ENCODE data around the gene NFIB. TPM values are rescaled to one million over a fixed set of nuclear protein-coding genes. Genes with fewer than 3 reads are reported as not detected.

The NFIB gene
- total RNA-seq, 1 donor from 2014 or later = 9.4 TPM

DNA sequence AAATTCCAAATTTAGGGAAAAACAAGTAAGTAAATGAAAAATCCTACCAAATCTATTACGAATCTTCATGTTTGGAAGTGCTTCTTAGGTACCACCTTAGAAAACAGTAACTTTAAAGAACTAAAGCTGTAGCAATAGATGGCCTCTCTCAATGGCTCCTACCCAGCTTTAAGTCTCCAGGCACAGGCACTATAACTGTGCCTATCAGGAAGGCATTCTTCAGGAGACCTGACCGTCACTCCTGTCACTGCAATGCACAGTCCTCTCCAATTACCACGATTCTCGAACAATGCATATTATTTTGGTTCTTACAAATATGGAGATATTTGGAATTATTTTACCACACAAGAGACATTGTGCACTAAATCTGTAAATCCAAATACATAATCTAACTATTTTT, 12.9 kb downstream of the NFIB start:
- H3K27me3 Mint-ChIP-seq (ENCODE audit: low read depth, unreplicated experiment) = no peaks in the 10 kb centered on the region
- Histone ChIP-seq H3K27ac (ENCODE audit: low read depth, low read length) (no peak overlapping the region), H3K79me2 (ENCODE audit: insufficient read depth, low read length) (peaks cover 98% of the 10 kb centered on the region), H3K4me3 (ENCODE audit: insufficient read depth, low read depth, low read length) (no peak overlapping the region), H3K36me3 (ENCODE audit: insufficient read depth, low read length) (no peaks in the 10 kb centered on the region), H3K4me1 (ENCODE audit: insufficient read depth, low read length) (peaks cover 22% of the 10 kb centered on the region), H3K9ac (ENCODE audit: low read length) (no peak overlapping the region), H2AFZ (ENCODE audit: low read depth, low read length) (no peak overlapping the region), H3K4me2 (ENCODE audit: low read length) (no peak overlapping the region), H3K9me3 (ENCODE audit: insufficient read depth, low read depth, low read length) (no peaks in the 10 kb centered on the region), H4K20me1 (ENCODE audit: insufficient read depth, low read length) (peaks cover 19% of the 10 kb centered on the region), H3K27me3 (ENCODE audit: insufficient read depth, low read length) (no peaks in the 10 kb centered on the region)
- H3K27ac Mint-ChIP-seq (ENCODE audit: unreplicated experiment) = no peak overlapping the region
- TF ChIP-seq, protein P1, sequence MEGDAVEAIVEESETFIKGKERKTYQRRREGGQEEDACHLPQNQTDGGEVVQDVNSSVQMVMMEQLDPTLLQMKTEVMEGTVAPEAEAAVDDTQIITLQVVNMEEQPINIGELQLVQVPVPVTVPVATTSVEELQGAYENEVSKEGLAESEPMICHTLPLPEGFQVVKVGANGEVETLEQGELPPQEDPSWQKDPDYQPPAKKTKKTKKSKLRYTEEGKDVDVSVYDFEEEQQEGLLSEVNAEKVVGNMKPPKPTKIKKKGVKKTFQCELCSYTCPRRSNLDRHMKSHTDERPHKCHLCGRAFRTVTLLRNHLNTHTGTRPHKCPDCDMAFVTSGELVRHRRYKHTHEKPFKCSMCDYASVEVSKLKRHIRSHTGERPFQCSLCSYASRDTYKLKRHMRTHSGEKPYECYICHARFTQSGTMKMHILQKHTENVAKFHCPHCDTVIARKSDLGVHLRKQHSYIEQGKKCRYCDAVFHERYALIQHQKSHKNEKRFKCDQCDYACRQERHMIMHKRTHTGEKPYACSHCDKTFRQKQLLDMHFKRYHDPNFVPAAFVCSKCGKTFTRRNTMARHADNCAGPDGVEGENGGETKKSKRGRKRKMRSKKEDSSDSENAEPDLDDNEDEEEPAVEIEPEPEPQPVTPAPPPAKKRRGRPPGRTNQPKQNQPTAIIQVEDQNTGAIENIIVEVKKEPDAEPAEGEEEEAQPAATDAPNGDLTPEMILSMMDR (IDR thresholded peaks at IDR 0.05; ENCODE audit: insufficient read depth, low read depth, low read length) = no peak
- no peak for DNase-seq (ENCODE audit: low read depth)
- no peak for FAIRE-seq
- H3K9me3 Mint-ChIP-seq (ENCODE audit: unreplicated experiment) = no peaks in the 10 kb centered on the region
- peaks cover 2% of the 10 kb centered on the region for H3K36me3 Mint-ChIP-seq (ENCODE audit: low read depth, unreplicated experiment)
- no peak overlapping the region for H3K4me3 Mint-ChIP-seq (ENCODE audit: unreplicated experiment)
- peaks cover 7% of the 10 kb centered on the region for H3K4me1 Mint-ChIP-seq (ENCODE audit: low read depth, unreplicated experiment)

DNA sequence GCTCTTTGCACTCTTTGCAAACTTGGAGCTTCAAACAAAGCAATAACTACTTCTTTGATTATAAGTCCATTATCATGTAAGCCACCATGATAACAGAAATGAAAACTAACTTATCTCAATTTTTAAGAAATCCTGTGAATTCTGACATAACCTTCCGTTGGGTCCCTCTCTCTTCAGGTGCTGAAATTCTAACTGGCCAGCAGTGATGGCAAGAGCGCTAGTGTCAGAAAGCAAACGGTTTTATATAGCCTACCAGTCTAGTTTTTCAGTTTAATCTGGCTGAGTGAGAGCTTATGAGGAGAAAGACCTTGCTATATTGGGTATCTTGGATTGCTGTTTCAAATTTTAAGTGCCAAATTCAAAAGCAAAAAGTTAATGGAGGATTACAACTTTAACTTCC, 13.4 kb downstream of the NFIB start:
- peaks cover 19% of the 10 kb centered on the region for H4K20me1 ChIP-seq (ENCODE audit: insufficient read depth, low read length)
- no peak overlapping the region for H3K4me3 Mint-ChIP-seq (ENCODE audit: unreplicated experiment)
- no peaks in the 10 kb centered on the region for H3K9me3 Mint-ChIP-seq (ENCODE audit: unreplicated experiment)
- no peak overlapping the region for H3K4me3 ChIP-seq (ENCODE audit: insufficient read depth, low read depth, low read length)
- H3K4me1 ChIP-seq (ENCODE audit: insufficient read depth, low read length) = peaks cover 22% of the 10 kb centered on the region
- no peaks in the 10 kb centered on the region for H3K27me3 ChIP-seq (ENCODE audit: insufficient read depth, low read length)
- TF ChIP-seq EZH2 (IDR thresholded peaks at IDR 0.05; ENCODE audit: insufficient read depth, low read length) = no peak
- TF ChIP-seq, protein P1 (IDR thresholded peaks at IDR 0.05; ENCODE audit: insufficient read depth, low read depth, low read length) = no peak
- no peak overlapping the region for H3K27ac ChIP-seq (ENCODE audit: low read depth, low read length)
- no peak overlapping the region for H3K27ac Mint-ChIP-seq (ENCODE audit: unreplicated experiment)
- no peaks in the 10 kb centered on the region for H3K9me3 ChIP-seq (ENCODE audit: insufficient read depth, low read depth, low read length)
- H3K4me2 ChIP-seq (ENCODE audit: low read length) = peak overlapping the region; percentile 16
- no peaks in the 10 kb centered on the region for H3K36me3 ChIP-seq (ENCODE audit: insufficient read depth, low read length)
- FAIRE-seq (no peak), DNase-seq (ENCODE audit: low read depth) (no peak)
- H3K36me3 Mint-ChIP-seq (ENCODE audit: low read depth, unreplicated experiment) = peaks cover 2% of the 10 kb centered on the region
- H3K4me1 Mint-ChIP-seq (ENCODE audit: low read depth, unreplicated experiment) = peaks cover 7% of the 10 kb centered on the region
- no peak overlapping the region for H3K9ac ChIP-seq (ENCODE audit: low read length)
- H3K27me3 Mint-ChIP-seq (ENCODE audit: low read depth, unreplicated experiment) = no peaks in the 10 kb centered on the region
- no peak overlapping the region for H2AFZ ChIP-seq (ENCODE audit: low read depth, low read length)
- peaks cover 99% of the 10 kb centered on the region for H3K79me2 ChIP-seq (ENCODE audit: insufficient read depth, low read length)

DNA sequence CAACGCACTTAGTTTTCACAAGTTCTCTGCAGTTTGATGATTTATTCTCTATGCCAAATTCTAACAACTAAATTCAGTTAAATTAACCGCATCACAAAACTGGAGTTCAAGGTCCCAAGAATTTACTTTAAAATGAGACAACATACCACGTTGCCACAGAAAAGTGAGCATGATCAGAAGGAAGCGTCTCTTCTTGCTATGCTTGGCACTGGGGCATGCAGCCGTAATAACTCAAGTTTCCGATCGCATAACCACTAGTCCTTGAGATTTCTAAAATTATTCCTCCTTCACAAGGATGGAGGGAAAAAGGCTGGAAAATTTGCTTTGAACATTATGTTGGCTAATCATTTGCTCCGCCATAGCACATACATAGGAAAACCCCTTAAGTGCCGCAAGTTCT, 13.9 kb downstream of the NFIB start:
- H3K27me3 ChIP-seq (ENCODE audit: insufficient read depth, low read length) = no peaks in the 10 kb centered on the region
- H4K20me1 ChIP-seq (ENCODE audit: insufficient read depth, low read length) = peaks cover 19% of the 10 kb centered on the region
- Mint-ChIP-seq H3K27me3 (ENCODE audit: low read depth, unreplicated experiment) (no peaks in the 10 kb centered on the region), H3K4me3 (ENCODE audit: unreplicated experiment) (no peak overlapping the region), H3K27ac (ENCODE audit: unreplicated experiment) (no peak overlapping the region), H3K36me3 (ENCODE audit: low read depth, unreplicated experiment) (peaks cover 2% of the 10 kb centered on the region), H3K4me1 (ENCODE audit: low read depth, unreplicated experiment) (peaks cover 7% of the 10 kb centered on the region), H3K9me3 (ENCODE audit: unreplicated experiment) (no peaks in the 10 kb centered on the region)
- no peak for FAIRE-seq
- no peak overlapping the region for H3K27ac ChIP-seq (ENCODE audit: low read depth, low read length)
- no peaks in the 10 kb centered on the region for H3K9me3 ChIP-seq (ENCODE audit: insufficient read depth, low read depth, low read length)
- no peaks in the 10 kb centered on the region for H3K36me3 ChIP-seq (ENCODE audit: insufficient read depth, low read length)
- TF ChIP-seq, protein P1 (IDR thresholded peaks at IDR 0.05; ENCODE audit: insufficient read depth, low read depth, low read length) = no peak
- no peak overlapping the region for H3K4me3 ChIP-seq (ENCODE audit: insufficient read depth, low read depth, low read length)
- peaks cover 97% of the 10 kb centered on the region for H3K79me2 ChIP-seq (ENCODE audit: insufficient read depth, low read length)
- H3K9ac ChIP-seq (ENCODE audit: low read length) = no peak overlapping the region
- H3K4me1 ChIP-seq (ENCODE audit: insufficient read depth, low read length) = peaks cover 22% of the 10 kb centered on the region
- H3K4me2 ChIP-seq (ENCODE audit: low read length) = peak overlapping the region; percentile 16
- H2AFZ ChIP-seq (ENCODE audit: low read depth, low read length) = no peak overlapping the region
- DNase-seq (ENCODE audit: low read depth) = no peak
